GM23338 (cell line): Measurements from ENCODE around the gene PPP1R37.

Source experiments
- CREB1 ChIP-seq: fragments of 250-450 bp; sonication (Bioruptor Pico); IDR thresholded peaks from 2 replicates; pipeline ENCODE4 v1.5.0; 2020; ENCODE audit warnings: low read depth, mild to moderate bottlenecking, moderate library complexity
- CTCF ChIP-seq, 2 experiments: fragments of 200-600 bp in 1 of 2; sonication (generic) in 1 of 2; conservative IDR thresholded peaks; 2 replicates each; pipeline versions ENCODE4 v1.5.1 to v1.6.1; 2016 to 2017; ENCODE audit warnings: antibody characterized with exemption in 2 of 2, low read depth in 2 of 2, mild to moderate bottlenecking in 2 of 2, moderate library complexity in 1 of 2
- EZH2phosphoT487 ChIP-seq: fragments of 200-600 bp; sonication (generic); IDR thresholded peaks from one replicate; pipeline ENCODE4 v1.8.1; 2018; ENCODE audit warnings: antibody characterized with exemption; ENCODE audit not compliant: unreplicated experiment
- POLR2AphosphoS5 ChIP-seq: IDR thresholded peaks from 2 replicates; pipeline ENCODE4 v1.6.1; 2016; ENCODE audit warnings: antibody characterized with exemption, low read depth
- REST ChIP-seq: IDR thresholded peaks from one replicate; pipeline ENCODE4 v1.6.1; 2018; ENCODE audit warnings: antibody characterized with exemption; ENCODE audit not compliant: unreplicated experiment

GRCh38 chr19:45178262-45179071 is 85.5 kb downstream of the PPP1R37 start, which contains the start of gene BLOC1S3:
- TF ChIP-seq CTCF (conservative IDR thresholded peaks at IDR 0.05; ENCODE audit: low read depth in 2 of 2), result peak; percentile 25 to 58; a peak in 3 of 4 replicates
- TF ChIP-seq CREB1 (CRISPR knock-in tag), result peak; percentile 88
- no peak; the same call in 1 of the 2 replicates for TF ChIP-seq POLR2AphosphoS5
- TF ChIP-seq EZH2phosphoT487, result no peak
- TF ChIP-seq REST, result no peak
